C4-2B (cell line): ENCODE measurements around the gene STRIP2.

Experiments
- CTCF ChIP-seq: fragments of 450-650 bp; conservative IDR thresholded peaks from 2 replicates; pipeline ENCODE4 v1.5.1; 2017; ENCODE audit warnings: mild to moderate bottlenecking
- ZFX ChIP-seq: fragments of 450-650 bp; IDR thresholded peaks from 2 replicates; pipeline ENCODE4 v1.6.1; 2017

GRCh38 chr7:129501760-129502707 lies 67.8 kb downstream of the STRIP2 start, which contains the start of gene SMKR1:
- TF ChIP-seq CTCF (peak; percentile 10; the same call in 1 of the 2 replicates), ZFX (peak; percentile 97)
